GM21526 (cell line): Measurements from ENCODE around the gene DKK3.

ENCODE experiments used
- ATAC-seq: cut with Tn5 transposase; IDR thresholded peaks from one replicate; pipeline ENCODE4 v1.9.1; 2021; ENCODE audit warnings: moderate library complexity; ENCODE audit not compliant: unreplicated experiment, low FRiP score

DKK3 gene

DNA sequence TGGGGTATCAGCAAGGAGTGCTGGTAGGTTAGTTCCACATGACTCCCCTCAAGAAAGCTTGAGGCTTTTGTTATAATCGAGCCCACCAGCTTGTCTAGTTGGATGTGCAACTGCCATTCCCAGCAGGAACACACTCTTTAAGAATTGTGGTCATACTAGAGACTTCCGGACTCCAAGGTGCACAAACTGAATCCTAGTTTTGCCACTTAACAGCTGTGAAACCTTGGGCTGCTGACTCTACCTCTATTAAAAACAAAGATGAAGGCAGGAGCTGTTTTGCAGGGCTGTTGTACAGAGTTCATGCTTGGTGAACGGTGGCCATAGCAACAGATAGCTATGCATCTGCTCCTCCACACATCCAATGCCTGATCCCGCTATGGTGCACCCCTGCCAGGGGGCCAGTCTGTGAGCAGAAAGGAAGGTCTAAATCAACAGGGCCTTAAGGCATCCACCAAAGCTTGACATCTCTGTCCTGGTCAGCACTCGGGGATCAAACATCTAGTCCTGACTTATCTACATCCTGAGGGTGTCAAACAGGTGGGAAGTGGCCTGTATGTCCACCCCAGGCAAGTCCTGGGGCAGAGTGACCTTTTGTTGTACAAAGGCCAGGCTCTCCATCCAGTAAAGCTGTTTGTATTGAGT, 36.4 kb downstream of the DKK3 start:
- no peak for ATAC-seq

DNA sequence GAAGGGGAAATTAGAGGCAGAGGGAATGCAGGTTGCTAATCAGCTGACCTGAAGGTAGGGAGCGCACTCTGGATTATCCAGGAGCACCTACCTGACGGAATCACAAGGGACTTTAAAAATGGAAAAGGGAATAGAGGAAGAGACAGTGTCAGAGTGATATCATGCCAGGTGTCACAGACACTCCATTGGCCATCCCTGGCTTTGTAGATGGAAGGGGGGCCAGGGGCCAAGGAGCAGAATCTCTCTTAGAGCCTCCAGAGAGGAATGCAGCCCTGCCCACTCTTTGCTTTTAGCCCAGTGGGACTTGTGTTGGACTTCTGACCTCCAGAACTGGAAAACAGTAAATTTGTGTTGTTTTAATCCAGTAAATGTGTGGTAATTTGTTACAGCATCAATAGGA, 37.9 kb downstream of the DKK3 start:
- ATAC-seq, result no peak

DNA sequence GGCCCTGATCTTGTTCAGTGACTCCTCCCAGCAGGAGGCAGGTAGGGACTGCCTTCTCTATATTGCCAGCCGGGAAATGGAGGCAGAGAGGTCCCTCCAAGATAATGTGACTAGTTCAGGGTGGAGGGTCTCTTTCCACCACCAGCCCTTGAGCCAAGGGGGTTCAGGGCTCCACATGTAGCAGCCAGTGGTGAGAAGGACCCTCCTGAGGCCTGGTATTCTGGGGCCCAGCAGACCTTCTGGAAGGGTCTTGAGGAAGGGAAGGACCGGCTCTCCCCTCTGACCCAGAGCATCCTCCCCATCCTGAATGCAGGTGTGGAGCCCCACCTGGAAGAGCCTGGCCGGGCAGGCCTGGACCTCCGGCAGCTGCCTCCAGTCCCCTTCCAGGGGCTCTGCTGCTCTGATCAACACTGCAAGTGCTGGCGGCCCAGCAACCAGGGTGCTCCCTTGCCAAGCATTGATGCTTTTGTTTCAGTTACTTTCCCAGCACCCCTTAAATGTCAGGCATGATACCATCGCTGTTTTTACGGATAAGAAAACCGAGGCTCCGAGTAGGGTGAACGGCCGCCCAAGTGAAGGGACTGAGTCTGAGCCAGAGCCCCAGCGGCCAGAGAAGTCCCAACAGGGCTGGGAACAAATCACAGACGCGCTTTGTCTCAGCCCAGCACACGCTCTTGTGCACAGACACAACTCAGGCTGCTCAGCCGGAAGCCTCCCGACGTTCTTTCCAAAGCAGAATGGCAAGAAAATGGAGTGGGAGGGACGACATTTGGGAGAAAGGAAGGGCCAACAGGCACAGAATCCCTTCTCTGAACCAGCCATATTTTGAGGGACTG, 38.8 kb downstream of the DKK3 start:
- no peak for ATAC-seq

DNA sequence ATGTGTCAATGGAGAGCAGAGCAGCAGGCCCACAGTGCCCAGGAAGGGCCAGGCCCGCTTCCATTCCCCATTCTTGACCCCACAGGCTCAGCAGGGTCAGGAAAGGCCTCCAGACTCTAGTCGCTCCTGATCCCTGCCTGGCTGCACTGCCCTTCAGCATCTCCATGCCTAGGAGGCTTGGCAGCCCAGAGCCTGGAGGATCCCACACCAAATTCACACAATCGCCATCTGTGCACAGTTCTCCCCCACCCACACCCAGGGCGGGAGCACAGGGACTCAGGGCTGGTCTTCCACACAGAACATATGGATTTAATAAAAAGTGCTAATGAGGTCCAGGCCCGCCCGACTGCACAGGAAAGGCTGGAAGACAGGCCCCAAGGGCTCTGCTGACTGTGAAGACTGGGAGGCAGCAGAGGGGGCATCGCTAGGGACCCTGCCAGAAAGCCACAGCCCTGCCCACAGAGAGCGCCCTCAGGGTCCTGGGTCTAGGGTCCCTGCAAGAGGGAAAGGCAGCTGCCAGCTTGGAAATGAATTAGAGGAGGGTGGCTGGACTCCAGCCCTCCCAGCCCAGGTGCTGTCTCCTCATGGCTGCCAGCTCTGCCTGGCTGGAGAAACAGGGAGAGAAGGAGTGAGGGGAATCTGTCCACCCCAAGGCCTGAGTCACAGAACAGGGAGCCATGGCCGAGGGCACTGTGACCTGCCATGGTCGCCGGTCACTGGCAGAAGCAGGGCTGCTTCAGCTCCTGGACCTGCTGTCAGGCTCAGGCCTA, 39.7 kb downstream of the DKK3 start:
- no peak for ATAC-seq

DNA sequence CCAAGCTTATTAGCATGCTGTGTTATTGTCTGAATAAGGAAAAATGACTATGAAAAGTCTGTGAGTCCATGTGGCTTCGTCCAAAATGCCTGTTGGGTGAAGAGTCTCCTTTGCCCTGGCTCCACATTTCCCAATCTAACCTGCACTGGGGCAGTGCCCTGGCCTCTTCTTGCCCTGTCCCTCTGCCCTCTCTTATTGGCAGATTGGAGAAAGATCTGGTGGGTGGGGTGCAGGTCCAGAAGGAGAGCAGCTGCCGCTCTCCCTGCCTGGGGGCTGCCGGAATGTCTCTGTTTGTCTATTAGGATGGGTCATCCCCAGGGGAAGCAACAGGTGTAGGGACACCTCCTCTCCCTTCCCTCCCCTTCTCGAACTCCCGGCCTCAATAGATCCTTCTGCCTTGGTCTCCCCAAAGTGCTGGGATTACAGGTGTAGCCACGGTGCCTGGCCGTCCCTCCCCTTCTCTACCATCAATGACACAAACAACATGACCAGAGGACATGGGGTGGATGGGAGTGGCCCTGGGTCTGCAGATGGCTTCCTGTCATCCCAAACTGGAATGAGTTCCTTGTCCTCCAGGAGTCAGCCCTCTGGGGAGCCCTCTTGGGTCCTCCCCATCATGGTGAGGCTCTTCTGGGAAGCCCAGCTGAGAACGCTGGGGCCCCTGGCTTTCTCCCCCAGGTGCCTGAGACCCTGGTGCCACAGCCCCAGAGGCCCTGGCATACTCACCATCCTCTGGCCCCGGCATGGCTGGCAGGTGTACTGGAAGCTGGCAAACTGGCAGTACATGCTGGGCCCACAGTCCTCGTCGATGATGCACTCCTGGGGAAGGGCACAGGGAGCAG, 40.5 kb downstream of the DKK3 start:
- ATAC-seq, result no peak

DNA sequence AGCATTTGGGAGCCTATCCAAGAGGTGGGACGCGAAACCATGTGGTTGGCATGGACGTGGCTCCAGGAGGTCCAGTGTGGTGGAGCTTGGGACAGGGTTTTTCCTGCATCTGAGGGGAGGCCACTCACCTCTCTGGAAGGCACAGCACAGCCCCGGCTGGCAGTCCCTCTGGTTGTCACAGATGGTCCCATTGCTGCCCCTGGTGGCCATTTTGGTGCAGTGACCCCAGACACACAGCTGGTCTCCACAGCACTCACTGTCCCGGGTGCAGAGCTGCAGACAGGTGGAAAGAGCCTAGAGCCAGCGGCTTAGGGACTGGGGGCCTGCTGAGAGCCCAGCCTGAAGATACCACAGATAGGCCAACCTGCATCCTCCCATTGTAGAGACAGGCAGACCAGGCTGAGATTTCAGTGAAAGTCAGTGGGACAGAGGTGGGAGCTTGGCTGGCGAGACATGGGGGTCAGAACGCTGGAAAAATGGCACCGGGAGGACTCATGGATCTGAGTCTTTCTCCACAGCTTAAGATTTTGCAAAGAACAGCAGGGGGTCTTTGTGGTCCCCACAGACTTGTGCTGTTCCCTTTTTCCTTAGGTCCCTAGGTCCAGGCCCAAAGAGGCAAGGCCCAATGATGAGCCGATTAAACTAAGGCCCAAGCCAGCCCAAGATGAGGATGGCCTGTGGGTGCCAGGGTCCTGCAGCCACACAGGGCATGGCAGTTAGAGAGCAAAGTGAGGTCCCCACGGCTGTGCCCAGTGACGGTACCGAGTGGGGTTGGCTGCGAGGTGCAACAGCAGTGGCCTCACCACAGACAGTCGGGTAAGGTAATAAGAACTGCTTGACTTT, 41.4 kb downstream of the DKK3 start:
- ATAC-seq, result peak; percentile 97

DNA sequence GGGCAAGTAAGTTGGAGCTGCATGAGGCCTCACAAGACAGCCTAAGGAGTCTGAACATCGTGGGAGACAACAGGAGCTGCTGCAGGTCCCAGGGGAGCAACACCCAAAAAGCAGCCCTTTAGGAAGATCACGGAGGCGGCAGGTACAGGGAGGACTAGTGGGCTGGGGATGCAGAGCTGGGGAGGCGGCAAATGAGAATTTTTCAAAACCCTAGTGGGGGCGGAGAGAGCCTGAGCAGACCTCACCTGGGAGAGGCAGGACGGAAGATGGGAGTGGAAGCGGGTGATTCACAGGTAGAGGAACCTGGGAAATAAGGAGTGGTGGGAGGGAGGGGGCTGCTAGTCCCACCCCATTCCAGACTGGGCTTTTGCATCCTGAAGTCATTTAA, 42.1 kb downstream of the DKK3 start:
- ATAC-seq, result no peak

DNA sequence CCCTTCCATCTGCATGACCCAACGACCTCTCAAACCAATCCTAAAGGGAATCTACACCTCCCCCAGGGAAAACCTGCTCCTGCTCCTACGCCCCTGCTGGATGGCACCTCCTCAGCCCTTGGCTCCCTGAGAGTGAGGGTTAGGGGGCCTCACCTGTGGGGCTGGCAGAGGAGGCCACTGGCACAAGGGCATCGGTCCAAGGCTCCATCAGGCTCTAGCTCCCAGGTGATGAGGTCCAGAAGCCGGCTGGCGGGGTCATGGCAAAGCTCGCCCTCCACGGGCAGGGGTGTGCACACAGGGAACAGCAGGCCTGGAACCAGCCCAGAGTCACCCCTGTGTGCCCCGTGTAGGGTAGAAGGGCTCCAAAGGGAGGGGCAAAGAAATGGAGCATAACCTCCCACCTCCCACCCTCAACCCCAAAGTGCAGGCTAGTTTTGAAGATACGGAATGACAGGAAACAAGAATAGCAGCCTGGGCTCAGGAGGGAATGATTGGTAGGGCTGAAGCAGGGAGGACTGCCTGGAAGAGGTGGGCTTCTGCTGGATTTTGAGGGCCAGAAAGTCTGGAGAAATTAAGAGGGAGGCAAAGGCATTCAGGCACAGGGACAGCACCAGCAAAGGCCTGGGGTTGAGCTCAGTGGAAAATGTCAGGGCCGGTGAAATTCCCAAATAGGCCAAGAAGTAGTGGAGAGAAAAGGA, 42.6 kb downstream of the DKK3 start:
- no peak for ATAC-seq

DNA sequence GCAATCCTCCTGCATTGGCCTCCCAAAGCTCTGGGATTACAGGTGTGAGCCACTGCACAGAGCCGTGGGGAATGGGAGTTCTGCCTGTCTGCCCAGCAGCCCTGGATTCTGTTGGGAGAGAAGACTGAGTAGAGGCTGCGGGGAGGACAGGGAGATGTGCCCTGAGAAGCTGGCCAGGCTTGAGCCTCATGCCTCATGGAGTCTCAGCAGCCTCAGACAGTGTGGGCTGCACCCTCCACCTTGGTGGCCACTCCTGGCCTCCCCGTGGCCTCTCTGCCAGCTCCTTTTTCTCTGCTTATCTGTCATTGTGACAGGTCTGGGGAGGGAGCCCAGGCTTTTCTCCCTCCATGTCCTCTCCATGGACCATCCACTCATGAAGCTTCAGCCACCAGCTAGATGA, 43.2 kb downstream of the DKK3 start:
- no peak for ATAC-seq

DNA sequence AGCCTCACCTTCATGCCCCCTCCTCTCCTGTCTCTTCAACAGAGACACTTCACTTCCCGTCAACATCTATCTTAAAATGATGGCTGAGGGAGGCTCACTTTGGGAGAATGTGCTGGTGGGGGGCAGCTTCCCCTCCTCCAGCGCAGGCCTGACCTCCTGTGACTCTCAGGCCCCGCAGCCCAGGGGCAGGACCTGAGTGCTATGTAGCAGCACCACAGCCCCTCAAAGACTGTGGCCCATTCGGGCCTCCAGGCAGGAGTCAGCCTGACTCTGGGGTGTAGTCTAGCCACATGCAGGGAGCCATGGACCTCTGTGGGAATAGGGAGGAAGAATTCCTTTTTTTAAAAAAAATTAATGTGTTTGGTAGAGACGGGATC, 43.7 kb downstream of the DKK3 start:
- no peak for ATAC-seq

DNA sequence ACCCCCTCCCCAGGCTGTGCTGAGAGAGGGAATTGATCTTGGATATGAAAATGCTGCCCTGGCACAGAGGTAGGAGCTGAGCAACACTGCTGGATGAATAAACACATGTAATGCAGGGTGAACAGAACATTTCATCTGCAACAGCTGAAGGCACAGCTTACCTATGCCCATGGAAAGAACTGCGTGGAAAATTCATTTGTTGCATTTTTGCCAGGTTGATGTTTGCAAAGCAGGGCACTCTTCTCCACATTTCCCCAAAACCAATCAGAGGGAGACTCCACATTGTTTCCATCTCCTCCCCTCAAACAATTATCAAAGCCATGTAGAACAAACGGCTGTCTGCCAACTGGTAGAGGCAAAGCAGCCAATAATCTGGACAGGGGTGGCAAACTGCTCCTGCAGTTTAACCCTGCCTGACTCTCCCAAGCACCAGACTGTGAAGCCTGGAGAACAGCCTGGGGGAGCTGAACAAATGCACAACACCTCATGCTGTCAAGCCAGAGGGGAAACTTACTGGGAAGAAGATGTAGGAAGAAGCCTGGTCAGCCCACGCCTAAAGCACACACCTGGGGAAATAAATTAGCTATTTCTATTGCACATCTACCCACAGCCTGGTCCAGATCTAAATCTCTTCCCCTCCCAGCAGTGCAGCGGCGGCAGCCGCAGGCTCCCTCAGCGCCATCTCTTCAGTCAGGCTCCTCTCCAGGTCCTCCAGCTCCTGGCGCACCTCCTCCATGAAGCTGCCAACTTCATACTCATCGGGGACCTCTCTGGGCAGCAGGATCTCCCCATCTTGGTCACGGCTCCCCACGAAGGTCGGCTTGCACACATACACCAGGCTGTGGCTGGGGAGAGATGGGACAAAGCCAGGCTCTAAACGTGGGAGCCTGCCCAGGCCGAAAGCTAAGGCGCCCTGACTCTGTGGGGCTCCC, 44.3 kb downstream of the DKK3 start:
- no peak for ATAC-seq

DNA sequence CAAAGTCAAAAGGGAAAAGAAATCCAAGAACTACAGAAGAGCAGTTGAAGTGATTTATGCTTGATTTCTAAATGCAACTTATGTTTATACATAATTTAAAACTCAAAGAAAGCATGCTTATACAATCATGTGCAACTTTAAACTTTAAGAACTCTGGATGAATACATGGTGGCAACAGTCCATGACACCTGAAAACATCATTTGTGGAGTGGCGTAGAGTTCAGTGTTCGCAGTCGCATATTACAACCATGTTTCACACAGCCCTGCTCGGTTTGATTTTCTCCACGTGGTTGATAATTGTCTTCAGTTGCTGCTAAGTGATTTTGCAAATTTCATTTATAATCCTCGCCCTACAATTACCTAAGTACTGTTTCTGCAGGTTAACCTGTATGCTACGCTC, 45.4 kb downstream of the DKK3 start:
- no peak for ATAC-seq

DNA sequence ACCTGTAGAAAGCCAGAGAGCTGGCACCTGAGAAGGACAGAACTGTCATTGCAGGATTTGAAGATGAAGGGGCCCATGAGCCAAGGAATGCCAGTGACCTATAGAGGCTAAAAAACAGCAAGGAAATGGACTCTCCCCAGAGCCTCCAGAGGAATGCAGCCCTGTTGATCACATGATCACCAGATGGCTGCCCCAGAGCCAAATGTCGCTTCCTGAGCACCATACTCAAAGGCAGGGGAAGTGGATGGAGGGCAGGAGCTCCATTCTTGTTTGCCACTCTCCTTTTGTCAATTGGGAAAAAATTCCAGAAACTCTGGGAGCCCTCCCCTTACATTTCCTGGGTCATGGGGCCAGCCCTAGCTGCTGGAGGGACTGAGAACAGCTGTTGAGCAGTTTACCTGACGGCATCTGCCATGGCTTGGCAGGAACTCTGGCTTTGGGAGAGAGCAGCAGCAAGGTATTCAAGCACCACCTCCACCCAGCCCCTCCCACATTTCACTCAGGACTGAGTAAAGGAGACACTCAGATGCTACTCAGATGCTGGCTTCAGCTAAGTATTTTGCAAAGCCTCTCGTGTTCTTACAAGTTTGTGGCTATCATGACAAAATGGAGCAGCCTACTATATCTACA, 46.9 kb downstream of the DKK3 start:
- ATAC-seq, result no peak

DNA sequence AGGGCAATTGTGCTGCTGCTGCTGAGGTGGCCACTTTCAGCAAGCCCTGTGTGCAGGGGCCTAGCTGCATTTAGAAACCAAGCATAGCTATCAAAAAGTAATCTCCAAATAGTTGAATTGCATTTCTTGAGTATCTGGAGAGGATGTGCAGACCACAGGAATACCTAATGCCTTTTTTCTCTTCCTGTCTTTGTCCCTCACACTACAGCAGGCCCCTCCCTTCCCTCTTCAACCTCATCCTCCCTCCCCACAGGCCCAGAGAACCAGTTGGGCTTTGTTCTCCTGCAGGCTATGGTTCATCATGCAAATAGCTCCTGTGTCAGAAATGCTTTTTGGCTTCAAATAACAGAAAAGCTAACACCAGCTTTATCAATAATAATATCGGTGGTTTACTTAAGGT, 47.7 kb downstream of the DKK3 start:
- no peak for ATAC-seq

DNA sequence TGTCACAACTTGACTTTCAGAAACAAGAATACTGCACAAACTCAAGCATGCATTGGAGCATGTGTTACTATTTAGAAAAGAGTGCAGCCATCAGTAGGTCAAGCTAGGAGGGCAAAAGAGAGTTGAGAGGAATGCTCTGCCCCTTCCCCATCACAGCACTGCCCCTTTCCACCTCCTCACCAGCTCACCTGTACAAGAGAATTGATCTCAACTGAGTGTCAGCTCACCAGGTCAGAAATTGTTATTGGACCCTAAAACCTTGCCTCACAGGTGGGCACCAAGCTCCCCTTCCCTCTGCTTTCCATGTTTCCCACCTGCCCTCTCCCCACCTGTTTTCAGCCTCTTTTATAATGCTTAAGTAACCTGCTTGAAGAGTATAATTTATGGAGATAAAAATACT, 48.8 kb downstream of the DKK3 start:
- ATAC-seq, result no peak

DNA sequence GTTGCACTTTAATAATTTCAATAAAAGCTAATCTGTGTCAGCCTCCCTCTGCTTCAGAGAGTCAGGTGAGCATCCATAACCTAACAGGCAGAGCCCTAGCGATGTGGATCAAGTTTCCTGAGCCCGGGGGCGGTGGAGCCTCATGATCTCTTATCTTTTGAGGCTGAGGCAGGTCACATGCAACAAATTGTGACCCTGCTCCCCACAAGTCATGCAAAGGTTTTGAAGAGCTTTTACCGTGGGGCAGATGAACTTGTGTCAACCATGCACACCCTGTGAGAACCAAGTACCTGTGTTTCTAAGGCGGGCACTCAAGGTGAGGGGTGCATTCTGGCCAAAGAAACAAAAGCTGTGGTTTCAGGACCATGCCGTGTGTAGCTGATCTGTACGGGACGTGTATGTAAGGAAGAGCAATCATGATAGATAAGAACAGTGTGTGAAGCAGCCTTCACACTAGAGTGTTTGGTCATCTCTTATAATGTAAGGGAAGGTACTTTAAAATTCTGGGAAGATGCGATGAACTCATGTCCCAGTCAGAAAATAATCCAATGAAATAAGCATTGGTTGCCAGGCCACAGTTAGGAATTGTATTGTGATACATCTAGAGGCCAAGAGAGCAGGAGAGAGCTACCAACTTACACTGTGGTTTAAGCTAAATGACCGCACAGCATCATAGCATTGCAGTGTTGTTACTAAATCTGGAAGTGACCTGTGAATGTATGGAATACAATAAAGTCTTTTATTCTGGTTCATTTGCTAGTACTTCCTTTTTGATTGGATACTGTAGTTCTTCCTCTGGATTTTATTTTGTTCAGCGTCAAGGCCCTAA, 49.8 kb downstream of the DKK3 start:
- ATAC-seq, result no peak

DNA sequence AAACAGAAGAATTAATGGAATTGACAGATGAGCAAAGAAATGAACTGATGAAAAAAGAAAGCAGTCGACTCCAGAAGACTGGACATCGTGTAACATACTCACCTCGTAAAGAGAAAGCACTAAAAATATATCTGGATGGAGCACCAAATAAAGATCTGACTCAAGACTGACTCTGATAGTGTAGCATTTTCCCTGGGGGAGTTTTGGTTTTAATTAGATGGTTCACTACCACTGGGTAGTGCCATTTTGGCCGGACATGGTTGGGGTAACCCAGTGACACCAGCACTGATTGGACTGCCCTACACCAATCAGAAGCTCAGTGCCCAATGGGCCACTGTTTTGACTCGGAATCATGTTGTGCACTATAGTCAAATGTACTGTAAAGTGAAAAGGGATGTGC, 52.4 kb downstream of the DKK3 start:
- no peak for ATAC-seq
